ENCODE measurements around the gene DCAF6.
A peak's percentile ranks its signal among the peaks of the same experiment; 100 is the strongest.
"Not testable (repeated sequence)": the region's sequence is repeated elsewhere in the genome, so short reads cannot be mapped to it uniquely, and the experiment has no call there.

The DCAF6 gene

GRCh38 chr1:168031627-168032026, 95.1 kb downstream of the DCAF6 start:
- no peak for DNase-seq (ENCODE audit: low spot score)

GRCh38 chr1:168032029-168032428, 95.5 kb downstream of the DCAF6 start:
- DNase-seq (ENCODE audit: low spot score), result no peak

- DNase-seq (ENCODE audit: low spot score), result no peak
Measured at GRCh38 chr1:168035345-168035744, 98.9 kb downstream of the DCAF6 start.

- no peak for DNase-seq (ENCODE audit: low spot score)
Measured at GRCh38 chr1:168042362-168042761, 105.9 kb downstream of the DCAF6 start.

- no peak for DNase-seq (ENCODE audit: low spot score)
Measured at GRCh38 chr1:168045311-168045710, 108.8 kb downstream of the DCAF6 start.

GRCh38 chr1:168050307-168050706, 113.8 kb downstream of the DCAF6 start:
- DNase-seq (ENCODE audit: low spot score), result no peak

- DNase-seq (ENCODE audit: low spot score), result no peak
Measured at GRCh38 chr1:168050880-168051279, 114.4 kb downstream of the DCAF6 start.

- DNase-seq (ENCODE audit: low spot score), result no peak
Measured at GRCh38 chr1:168053681-168054080, 117.2 kb downstream of the DCAF6 start.

GRCh38 chr1:168054117-168054516, 117.6 kb downstream of the DCAF6 start:
- no peak for DNase-seq (ENCODE audit: low spot score)

GRCh38 chr1:168056152-168056551, 119.7 kb downstream of the DCAF6 start:
- DNase-seq (ENCODE audit: low spot score), result not testable (repeated sequence)

GRCh38 chr1:168057355-168057754, 120.9 kb downstream of the DCAF6 start:
- no peak for DNase-seq (ENCODE audit: low spot score)

GRCh38 chr1:168057921-168058320, 121.4 kb downstream of the DCAF6 start:
- DNase-seq (ENCODE audit: low spot score), result no peak

GRCh38 chr1:168064216-168064615, 127.7 kb downstream of the DCAF6 start:
- DNase-seq (ENCODE audit: low spot score), result no peak

- no peak for DNase-seq (ENCODE audit: low spot score)
Measured at GRCh38 chr1:168065506-168065905, 129.0 kb downstream of the DCAF6 start.

- no peak for DNase-seq (ENCODE audit: low spot score)
Measured at GRCh38 chr1:168069384-168069783, 132.9 kb downstream of the DCAF6 start.

GRCh38 chr1:168079761-168080160, 143.3 kb downstream of the DCAF6 start:
- DNase-seq (ENCODE audit: low spot score), result no peak

GRCh38 chr1:168081373-168082007, 145.0 kb downstream of the DCAF6 start:
- no peak for DNase-seq (ENCODE audit: low spot score)

GRCh38 chr1:168082008-168082876, 145.8 kb downstream of the DCAF6 start:
- DNase-seq (ENCODE audit: low spot score), result peak; percentile 78

- no peak for DNase-seq (ENCODE audit: low spot score)
Measured at GRCh38 chr1:168083456-168084325, 147.2 kb downstream of the DCAF6 start.

GRCh38 chr1:168084396-168085231, 148.1 kb downstream of the DCAF6 start:
- peak; percentile 73 for DNase-seq (ENCODE audit: low spot score)

- DNase-seq (ENCODE audit: low spot score), result no peak
Measured at GRCh38 chr1:168085401-168085872, 149.0 kb downstream of the DCAF6 start.
